ENCODE measurements around the gene LAIR2. TPM values are rescaled to one million over a fixed set of nuclear protein-coding genes. Genes with fewer than 3 reads are reported as not detected.

Gene LAIR2
- total and polyA plus RNA-seq, 10 of the 15 experiments (the other 5 are each of a cell fraction or from before 2014, with no cell fraction given) = not detected

GRCh38 chr19:54521022-54521859, 18.6 kb downstream of the LAIR2 start (continued):
- TF ChIP-seq ZNF687 (IDR thresholded peaks at IDR 0.05) (no peak), ZNF622 (IDR thresholded peaks at IDR 0.05) (no peak), ZZZ3 (IDR thresholded peaks at IDR 0.05; ENCODE audit: control insufficient read depth, insufficient read length, low read depth) (no peak), IKZF2 (IDR thresholded peaks at IDR 0.05) (peak; percentile 84 to 87), ATF3 (IDR thresholded peaks at IDR 0.05; ENCODE audit: borderline replicate concordance, extremely low read depth, low read depth, low read length) (no peak), MEF2B (IDR thresholded peaks at IDR 0.05; ENCODE audit: partially characterized antibody, poor library complexity, severe bottlenecking) (peak; percentile 59), ETV6 (conservative IDR thresholded peaks at IDR 0.05 in 1 of 2, IDR thresholded peaks at IDR 0.05 in 1 of 2; ENCODE audit: borderline replicate concordance in 1 of 2, low read depth in 1 of 2) (0 out of 4 replicates have a peak, but pooled peaks of 1 of the 2 experiments have one; percentile 39), ATF2 (IDR thresholded peaks at IDR 0.05; ENCODE audit: low read length) (peak; percentile 36; the same call in 1 of the 2 replicates), SREBF2 (IDR thresholded peaks at IDR 0.05; ENCODE audit: low read length) (no peak), RELB (IDR thresholded peaks at IDR 0.05; ENCODE audit: low read depth) (peak; percentile 57; the same call in 1 of the 2 replicates), EED (IDR thresholded peaks at IDR 0.05; ENCODE audit: low read depth) (peak; percentile 88), BCL3 (IDR thresholded peaks at IDR 0.05; ENCODE audit: borderline replicate concordance, insufficient read depth, low read depth, low read length, poor library complexity, severe bottlenecking) (no peak), ZNF384 (IDR thresholded peaks at IDR 0.05; ENCODE audit: borderline replicate concordance, low read depth, low read length) (no peak), RUNX3 (IDR thresholded peaks at IDR 0.05; ENCODE audit: low read length) (peak; percentile 88), CHD1 (IDR thresholded peaks at IDR 0.05; ENCODE audit: low read depth, low read length) (no peak)
